DMS53 (cell line): ENCODE measurements around the gene NDUFB8.

Experiments used
- DNase-seq: peaks from one replicate; lab custom pipeline; 2025; lab: John Stamatoyannopoulos, UW

NDUFB8 gene

GRCh38 chr10:100537475-100537874, 7.8 kb upstream of the NDUFB8 start:
- DNase-seq, result no peak

GRCh38 chr10:100535715-100536353, 6.2 kb upstream of the NDUFB8 start, which contains the start of gene HIF1AN:
HIF1AN (plus strand) TSS chr10:100535943; CDS start chr10:100535959, 16 bp downstream.
- peak; percentile 98 for DNase-seq

- no peak for DNase-seq
Observed at GRCh38 chr10:100535338-100535714, 5.7 kb upstream of the NDUFB8 start.

GRCh38 chr10:100534726-100535125, 5.1 kb upstream of the NDUFB8 start:
- no peak for DNase-seq

- peak; percentile 10 for DNase-seq
Observed at GRCh38 chr10:100531761-100532160, 2.1 kb upstream of the NDUFB8 start.

GRCh38 chr10:100528921-100529474, 673 bp downstream of the NDUFB8 start:
- DNase-seq, result peak; percentile 21

GRCh38 chr10:100528123-100528886, 1.4 kb downstream of the NDUFB8 start:
- no peak for DNase-seq

- no peak for DNase-seq
Observed at GRCh38 chr10:100524638-100525037, 5.0 kb downstream of the NDUFB8 start.

GRCh38 chr10:100524206-100524605, 5.5 kb downstream of the NDUFB8 start:
- DNase-seq, result no peak

GRCh38 chr10:100522945-100523344, 6.7 kb downstream of the NDUFB8 start:
- no peak for DNase-seq

GRCh38 chr10:100522107-100522801, 7.4 kb downstream of the NDUFB8 start:
- DNase-seq, result peak; percentile 19

GRCh38 chr10:100520811-100521210, 8.9 kb downstream of the NDUFB8 start:
- no peak for DNase-seq

- DNase-seq, result peak; percentile 76
Observed at GRCh38 chr10:100519311-100520051, 10.2 kb downstream of the NDUFB8 start, which contains the start of gene SEC31B. SEC31B (minus strand) TSS chr10:100519861; CDS start chr10:100516952, 2,909 bp downstream.

GRCh38 chr10:100518761-100519241, 10.9 kb downstream of the NDUFB8 start:
- DNase-seq, result peak; percentile 84

GRCh38 chr10:100516847-100517246, 12.8 kb downstream of the NDUFB8 start:
- peak; percentile 51 for DNase-seq

- no peak for DNase-seq
Observed at GRCh38 chr10:100515612-100516011, 14.1 kb downstream of the NDUFB8 start.

- peak; percentile 34 for DNase-seq
Observed at GRCh38 chr10:100510533-100511308, 18.9 kb downstream of the NDUFB8 start.

- DNase-seq, result no peak
Observed at GRCh38 chr10:100509241-100509840, 20.3 kb downstream of the NDUFB8 start.

- peak; percentile 76 for DNase-seq
Observed at GRCh38 chr10:100508691-100509150, 20.9 kb downstream of the NDUFB8 start.

GRCh38 chr10:100508266-100508665, 21.4 kb downstream of the NDUFB8 start:
- DNase-seq, result no peak
